Panc1 (cell line): ENCODE results near the gene PATJ.

Experiments
- CTCF ChIP-seq: fragments of 450-650 bp; IDR thresholded peaks from 2 replicates; pipeline ENCODE4 v1.5.1; 2017; ENCODE audit warnings: mild to moderate bottlenecking
- POLR2AphosphoS5 ChIP-seq: IDR thresholded peaks from 2 replicates; pipeline ENCODE4 v1.6.1; 2012; ENCODE audit warnings: mild to moderate bottlenecking, low read depth, low read length, moderate library complexity
- SIN3A ChIP-seq: IDR thresholded peaks from 2 replicates; pipeline ENCODE4 v1.6.1; 2012; ENCODE audit warnings: low read depth, mild to moderate bottlenecking, low read length, moderate library complexity, borderline replicate concordance; ENCODE audit not compliant: insufficient read depth
- TCF7L2 ChIP-seq: IDR thresholded peaks from 2 replicates; pipeline ENCODE4 v1.6.1; 2011; ENCODE audit warnings: mild to moderate bottlenecking, low read depth, low read length, inconsistent platforms
- TF ChIP-seq, protein P1 (sequence below), 2 experiments: IDR thresholded peaks; 2 replicates each; pipeline ENCODE4 v1.6.1; 2011 to 2012; ENCODE audit warnings: low read depth in 2 of 2, control low read depth in 1 of 2, low read length in 1 of 2, mild to moderate bottlenecking in 1 of 2, moderate library complexity in 1 of 2; ENCODE audit not compliant: insufficient read depth in 1 of 2

DNA sequence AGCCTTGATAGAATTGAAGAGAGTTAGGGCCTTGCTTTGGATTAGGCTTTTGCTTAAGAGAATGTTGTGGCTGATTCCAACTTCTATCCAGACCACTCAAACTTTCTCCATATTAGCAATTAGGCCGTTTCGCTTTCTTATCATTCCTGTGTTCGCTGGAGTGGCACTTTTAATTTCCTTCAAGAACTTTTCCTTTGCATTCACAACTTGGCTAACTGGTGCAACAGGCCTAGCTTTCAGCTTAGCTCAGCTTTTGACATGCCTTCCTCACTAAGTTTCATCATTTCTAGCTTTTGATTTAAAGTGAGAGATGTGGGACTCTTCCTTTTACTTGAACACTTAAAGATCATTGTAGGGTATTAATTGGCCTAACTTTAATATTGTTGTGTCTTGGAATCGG, 268.7 kb downstream of the PATJ start:
- TF ChIP-seq POLR2AphosphoS5: no peak
- no peak for TF ChIP-seq CTCF
- no peak for TF ChIP-seq TCF7L2
- TF ChIP-seq, protein P1, sequence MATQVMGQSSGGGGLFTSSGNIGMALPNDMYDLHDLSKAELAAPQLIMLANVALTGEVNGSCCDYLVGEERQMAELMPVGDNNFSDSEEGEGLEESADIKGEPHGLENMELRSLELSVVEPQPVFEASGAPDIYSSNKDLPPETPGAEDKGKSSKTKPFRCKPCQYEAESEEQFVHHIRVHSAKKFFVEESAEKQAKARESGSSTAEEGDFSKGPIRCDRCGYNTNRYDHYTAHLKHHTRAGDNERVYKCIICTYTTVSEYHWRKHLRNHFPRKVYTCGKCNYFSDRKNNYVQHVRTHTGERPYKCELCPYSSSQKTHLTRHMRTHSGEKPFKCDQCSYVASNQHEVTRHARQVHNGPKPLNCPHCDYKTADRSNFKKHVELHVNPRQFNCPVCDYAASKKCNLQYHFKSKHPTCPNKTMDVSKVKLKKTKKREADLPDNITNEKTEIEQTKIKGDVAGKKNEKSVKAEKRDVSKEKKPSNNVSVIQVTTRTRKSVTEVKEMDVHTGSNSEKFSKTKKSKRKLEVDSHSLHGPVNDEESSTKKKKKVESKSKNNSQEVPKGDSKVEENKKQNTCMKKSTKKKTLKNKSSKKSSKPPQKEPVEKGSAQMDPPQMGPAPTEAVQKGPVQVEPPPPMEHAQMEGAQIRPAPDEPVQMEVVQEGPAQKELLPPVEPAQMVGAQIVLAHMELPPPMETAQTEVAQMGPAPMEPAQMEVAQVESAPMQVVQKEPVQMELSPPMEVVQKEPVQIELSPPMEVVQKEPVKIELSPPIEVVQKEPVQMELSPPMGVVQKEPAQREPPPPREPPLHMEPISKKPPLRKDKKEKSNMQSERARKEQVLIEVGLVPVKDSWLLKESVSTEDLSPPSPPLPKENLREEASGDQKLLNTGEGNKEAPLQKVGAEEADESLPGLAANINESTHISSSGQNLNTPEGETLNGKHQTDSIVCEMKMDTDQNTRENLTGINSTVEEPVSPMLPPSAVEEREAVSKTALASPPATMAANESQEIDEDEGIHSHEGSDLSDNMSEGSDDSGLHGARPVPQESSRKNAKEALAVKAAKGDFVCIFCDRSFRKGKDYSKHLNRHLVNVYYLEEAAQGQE (IDR thresholded peaks at IDR 0.05; ENCODE audit: insufficient read depth in 1 of 2, low read depth in 2 of 2, low read length in 1 of 2): no peak
- TF ChIP-seq SIN3A: no peak
